ENCODE measurements around the gene NR4A3. TPM values are rescaled to one million over a fixed set of nuclear protein-coding genes. Genes with fewer than 3 reads are reported as not detected.
A peak's percentile ranks its signal among the peaks of the same experiment; 100 is the strongest.

NR4A3 gene
- total and polyA plus RNA-seq, 2 of the 13 experiments (the other 11 are each of a cell fraction or from before 2014, with no cell fraction given) = 0.02 to 0.09 TPM

- no peak for TF ChIP-seq GRHL1 (CRISPR knock-in tag; conservative IDR thresholded peaks at IDR 0.05)
- no peak for TF ChIP-seq HNRNPUL1 (IDR thresholded peaks at IDR 0.05; ENCODE audit: low read depth, low read length)
- no peak for TF ChIP-seq KDM6A (CRISPR knock-in tag; IDR thresholded peaks at IDR 0.05; ENCODE audit: low read depth)
- no peak for TF ChIP-seq ZNF251 (CRISPR knock-in tag; IDR thresholded peaks at IDR 0.05)
- no peak for TF ChIP-seq SALL2 (CRISPR knock-in tag; IDR thresholded peaks at IDR 0.05)
- TF ChIP-seq KDM4B (CRISPR knock-in tag; IDR thresholded peaks at IDR 0.05) = no peak
- no peak for TF ChIP-seq MAZ (IDR thresholded peaks at IDR 0.05; ENCODE audit: borderline replicate concordance, low read depth, low read length)
- TF ChIP-seq MAZ (CRISPR knock-in tag; IDR thresholded peaks at IDR 0.05; ENCODE audit: low read depth) = peak; percentile 42; the same call in 1 of the 2 replicates
- TF ChIP-seq ZNF574 (CRISPR knock-in tag; IDR thresholded peaks at IDR 0.05) = 0 out of 2 replicates have a peak, but pooled peaks have one; percentile 49
- TF ChIP-seq ZNF550 (CRISPR knock-in tag; IDR thresholded peaks at IDR 0.05; ENCODE audit: borderline replicate concordance) = no peak
- no peak for TF ChIP-seq NAIF1 (CRISPR knock-in tag; IDR thresholded peaks at IDR 0.05; ENCODE audit: borderline replicate concordance)
- TF ChIP-seq FIP1L1 (IDR thresholded peaks at IDR 0.05; ENCODE audit: borderline replicate concordance, insufficient read depth, low read depth, low read length) = no peak
- no peak for TF ChIP-seq ZNF318 (CRISPR knock-in tag; IDR thresholded peaks at IDR 0.05)
- no peak for TF ChIP-seq CBX2 (IDR thresholded peaks at IDR 0.05; ENCODE audit: low read depth, low read length)
- 0 out of 2 replicates have a peak, but pooled peaks have one; percentile 65 for TF ChIP-seq CBX2 (CRISPR knock-in tag; IDR thresholded peaks at IDR 0.05; ENCODE audit: low read depth)
These were observed 2.9 kb downstream of the NR4A3 start (continued) for GRCh38 chr9:99824378-99825171.

Data from HepG2 (cell line).